Mucosa of rectum (tissue), 2 donors: ENCODE data around the gene DNAH10.

Experiments used
- H3K27ac ChIP-seq, 2 donors: one replicate each; pipeline ENCODE4 v1.7.0; 2013; ENCODE audit warnings: inconsistent platforms in 2 of 2, low read depth in 2 of 2, low read length in 2 of 2
- H3K27me3 ChIP-seq, 2 donors: one replicate each; pipeline ENCODE4 v1.7.0; 2013; ENCODE audit warnings: low read length in 2 of 2; ENCODE audit not compliant: control insufficient read depth in 2 of 2, insufficient read depth in 2 of 2
- H3K36me3 ChIP-seq, 2 donors: one replicate each; pipeline ENCODE4 v1.7.0; 2013; ENCODE audit warnings: low read length in 2 of 2; ENCODE audit not compliant: control insufficient read depth in 2 of 2, insufficient read depth in 2 of 2
- H3K4me1 ChIP-seq, 2 donors: one replicate each; pipeline ENCODE4 v1.7.0; 2013; ENCODE audit warnings: low read length in 2 of 2, mild to moderate bottlenecking in 1 of 2; ENCODE audit not compliant: control insufficient read depth in 2 of 2, insufficient read depth in 2 of 2
- H3K4me3 ChIP-seq, 2 donors: one replicate each; pipeline ENCODE4 v1.7.0; 2013; ENCODE audit warnings: low read length in 2 of 2
- H3K9ac ChIP-seq, 2 donors: one replicate each; pipeline ENCODE4 v1.7.0; 2013; ENCODE audit warnings: low read length in 2 of 2, low read depth in 1 of 2, mild to moderate bottlenecking in 1 of 2
- H3K9me3 ChIP-seq, 2 donors: one replicate each; pipeline ENCODE4 v1.7.0; 2013; ENCODE audit warnings: low read length in 2 of 2; ENCODE audit not compliant: control insufficient read depth in 2 of 2
- donor health status: healthy.
- donor health status: Normal muscosa, but diverticular disease.

DNAH10 gene

GRCh38 chr12:123886931-123887582 lies 125.0 kb downstream of the DNAH10 start:
- no peaks in the 10 kb centered on the region for H3K9me3 ChIP-seq
- H3K4me1 ChIP-seq = no peaks in the 10 kb centered on the region
- no peaks in the 10 kb centered on the region for H3K36me3 ChIP-seq
- no peak overlapping the region for H3K9ac ChIP-seq
- peaks cover 0 to 4% of the 10 kb centered on the region in 2 donors for H3K27me3 ChIP-seq
- H3K4me3 ChIP-seq = no peak overlapping the region
- no peak overlapping the region for H3K27ac ChIP-seq

- no peak overlapping the region for H3K4me3 ChIP-seq
- H3K27ac ChIP-seq = no peak overlapping the region
- H3K27me3 ChIP-seq = peaks cover 3 to 4% of the 10 kb centered on the region in 2 donors
- no peaks in the 10 kb centered on the region for H3K4me1 ChIP-seq
- no peaks in the 10 kb centered on the region for H3K36me3 ChIP-seq
- no peak overlapping the region for H3K9ac ChIP-seq
- no peaks in the 10 kb centered on the region for H3K9me3 ChIP-seq
Observed at GRCh38 chr12:123888989-123889388, 126.9 kb downstream of the DNAH10 start.

GRCh38 chr12:123889848-123890535 lies 127.9 kb downstream of the DNAH10 start:
- H3K4me1 ChIP-seq = no peaks in the 10 kb centered on the region
- H3K36me3 ChIP-seq = no peaks in the 10 kb centered on the region
- no peak overlapping the region for H3K4me3 ChIP-seq
- peaks cover 3 to 4% of the 10 kb centered on the region in 2 donors for H3K27me3 ChIP-seq
- no peak overlapping the region for H3K9ac ChIP-seq
- H3K9me3 ChIP-seq = no peaks in the 10 kb centered on the region
- H3K27ac ChIP-seq = no peak overlapping the region

DNA sequence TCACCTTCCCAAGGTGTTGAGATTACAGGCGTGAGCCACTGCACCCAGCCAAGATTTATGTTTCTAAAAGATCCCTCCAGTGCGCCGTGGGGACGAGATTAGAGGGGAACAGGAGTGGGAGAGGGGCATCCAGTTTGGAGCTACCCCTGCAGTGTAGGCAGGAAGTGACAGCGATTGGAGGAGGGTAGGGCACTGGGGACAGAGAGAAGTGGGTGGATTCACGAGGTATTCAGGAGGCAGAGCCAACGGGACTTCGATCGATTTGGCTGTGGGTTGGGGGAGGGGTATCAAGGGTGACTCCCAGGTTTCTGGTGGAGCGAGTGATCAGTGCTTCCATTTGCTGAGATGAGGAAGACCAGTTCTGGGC lies 128.4 kb downstream of the DNAH10 start:
- Histone ChIP-seq H3K36me3 (no peaks in the 10 kb centered on the region), H3K4me3 (no peak overlapping the region), H3K27ac (no peak overlapping the region), H3K9ac (no peak overlapping the region), H3K27me3 (peaks cover 3 to 4% of the 10 kb centered on the region in 2 donors), H3K4me1 (no peaks in the 10 kb centered on the region), H3K9me3 (no peaks in the 10 kb centered on the region)

- H3K36me3 ChIP-seq = no peaks in the 10 kb centered on the region
- no peaks in the 10 kb centered on the region for H3K9me3 ChIP-seq
- H3K27ac ChIP-seq = no peak overlapping the region
- no peaks in the 10 kb centered on the region for H3K4me1 ChIP-seq
- H3K4me3 ChIP-seq = no peak overlapping the region
- H3K9ac ChIP-seq = no peak overlapping the region
- peaks cover 3 to 4% of the 10 kb centered on the region in 2 donors for H3K27me3 ChIP-seq
Observed at GRCh38 chr12:123891011-123891410, 128.9 kb downstream of the DNAH10 start.

DNA sequence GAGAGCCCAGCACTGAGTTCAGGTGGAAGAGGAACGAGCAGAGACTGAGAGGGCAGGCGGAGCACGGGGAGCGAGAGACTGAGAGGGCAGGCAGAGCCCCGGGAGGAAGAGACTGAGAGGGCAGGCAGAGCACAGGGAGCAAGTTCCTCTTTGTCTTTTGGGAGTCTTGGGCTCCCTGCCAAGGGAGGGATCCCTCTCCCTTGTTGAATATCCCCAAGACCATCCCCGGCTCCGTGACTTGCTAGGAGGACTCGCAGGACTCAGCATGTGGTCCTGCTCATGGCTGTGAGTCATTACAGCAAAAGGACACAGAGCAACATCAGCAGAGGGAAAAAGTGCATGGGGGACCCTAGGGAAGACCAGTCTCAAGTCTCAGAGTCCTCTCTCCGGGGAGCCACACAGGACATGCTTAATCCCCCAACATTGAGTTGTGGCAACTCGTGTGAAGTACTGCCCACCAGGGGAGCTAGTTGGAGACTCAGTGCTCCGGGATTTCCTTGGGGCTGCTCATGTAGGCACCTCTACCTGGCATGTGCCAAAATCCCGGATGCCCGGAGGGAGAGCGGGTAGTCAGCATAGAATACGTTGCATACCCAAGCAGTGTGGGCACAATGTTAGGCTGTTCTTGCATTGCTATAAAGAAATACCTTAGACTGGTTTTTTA lies 129.5 kb downstream of the DNAH10 start:
- Histone ChIP-seq H3K4me1 (no peaks in the 10 kb centered on the region), H3K27me3 (peaks cover 3 to 4% of the 10 kb centered on the region in 2 donors)

DNA sequence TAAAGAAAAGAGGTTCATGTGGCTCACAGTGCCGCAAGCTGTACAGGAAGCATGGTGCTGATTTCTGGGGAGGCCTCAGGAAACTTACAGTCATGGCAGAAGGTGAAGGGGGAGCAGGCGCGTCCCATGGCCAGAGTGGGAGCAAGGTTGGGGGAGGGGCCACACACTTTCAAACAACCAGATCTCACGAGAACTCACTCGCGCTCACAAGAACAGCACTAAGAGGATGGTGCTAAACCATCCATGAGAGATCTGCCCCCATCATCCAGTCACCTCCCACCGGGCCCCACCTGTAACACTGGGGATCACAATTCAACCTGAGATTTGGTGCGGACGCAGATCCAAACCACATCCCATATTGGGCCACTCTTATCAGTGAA lies 130.1 kb downstream of the DNAH10 start:
- H3K36me3 ChIP-seq = no peaks in the 10 kb centered on the region
- no peaks in the 10 kb centered on the region for H3K9me3 ChIP-seq
- H3K4me1 ChIP-seq = no peaks in the 10 kb centered on the region
- H3K4me3 ChIP-seq = no peak overlapping the region
- H3K27me3 ChIP-seq = peaks cover 3 to 4% of the 10 kb centered on the region in 2 donors
- no peak overlapping the region for H3K9ac ChIP-seq
- no peak overlapping the region for H3K27ac ChIP-seq

More for the DNA sequence above, 129.5 kb downstream of the DNAH10 start:
- H3K4me3 ChIP-seq = no peak overlapping the region
- no peak overlapping the region for H3K9ac ChIP-seq
- no peak overlapping the region for H3K27ac ChIP-seq
- no peaks in the 10 kb centered on the region for H3K36me3 ChIP-seq
- H3K9me3 ChIP-seq = no peaks in the 10 kb centered on the region

DNA sequence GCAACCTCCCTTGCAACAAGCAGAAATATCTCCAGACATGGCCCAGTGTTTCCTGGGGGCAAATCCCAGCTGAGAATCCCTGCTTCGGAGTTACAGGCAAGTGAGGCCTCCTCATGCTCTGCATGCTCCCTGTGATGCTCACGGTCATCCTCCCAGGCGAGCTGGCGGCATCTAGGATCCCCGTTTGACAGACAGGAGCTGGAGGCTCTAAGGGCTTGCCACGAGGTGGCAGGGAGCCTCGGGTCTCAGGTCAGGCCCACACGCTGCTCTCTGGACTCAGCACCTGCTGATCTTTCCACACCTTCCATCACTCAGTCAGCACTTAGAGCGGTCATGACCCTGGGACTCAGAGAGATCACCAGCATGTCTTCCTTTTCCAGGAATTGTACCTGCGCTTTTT lies 130.8 kb downstream of the DNAH10 start:
- Histone ChIP-seq H3K27me3 (peaks cover 3 to 4% of the 10 kb centered on the region in 2 donors), H3K4me3 (no peak overlapping the region), H3K9me3 (no peaks in the 10 kb centered on the region), H3K4me1 (no peaks in the 10 kb centered on the region), H3K9ac (no peak overlapping the region), H3K27ac (no peak overlapping the region), H3K36me3 (no peaks in the 10 kb centered on the region)

DNA sequence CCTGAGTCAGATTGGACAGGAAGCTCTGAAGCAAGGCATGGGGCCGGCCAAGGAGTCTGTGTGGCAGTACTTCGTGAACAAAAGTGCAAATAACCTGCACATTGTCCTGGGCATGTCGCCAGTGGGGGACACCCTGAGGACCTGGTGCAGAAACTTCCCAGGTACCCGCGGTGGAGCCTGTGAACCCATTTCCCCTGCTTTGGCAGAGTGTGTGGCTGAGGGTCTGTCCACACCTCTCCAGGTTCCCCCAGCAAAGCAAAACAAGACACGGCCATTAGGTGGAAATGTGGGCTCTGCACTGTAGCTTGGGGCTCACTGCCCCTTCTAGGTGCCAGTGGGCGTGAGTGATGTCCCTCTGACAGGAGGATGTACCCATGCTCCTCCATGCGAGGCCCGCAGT lies 131.2 kb downstream of the DNAH10 start:
- Histone ChIP-seq H3K4me1 (no peaks in the 10 kb centered on the region), H3K9ac (no peak overlapping the region), H3K36me3 (no peaks in the 10 kb centered on the region), H3K9me3 (no peaks in the 10 kb centered on the region), H3K27me3 (peaks cover 3 to 4% of the 10 kb centered on the region in 2 donors), H3K27ac (no peak overlapping the region), H3K4me3 (no peak overlapping the region)

DNA sequence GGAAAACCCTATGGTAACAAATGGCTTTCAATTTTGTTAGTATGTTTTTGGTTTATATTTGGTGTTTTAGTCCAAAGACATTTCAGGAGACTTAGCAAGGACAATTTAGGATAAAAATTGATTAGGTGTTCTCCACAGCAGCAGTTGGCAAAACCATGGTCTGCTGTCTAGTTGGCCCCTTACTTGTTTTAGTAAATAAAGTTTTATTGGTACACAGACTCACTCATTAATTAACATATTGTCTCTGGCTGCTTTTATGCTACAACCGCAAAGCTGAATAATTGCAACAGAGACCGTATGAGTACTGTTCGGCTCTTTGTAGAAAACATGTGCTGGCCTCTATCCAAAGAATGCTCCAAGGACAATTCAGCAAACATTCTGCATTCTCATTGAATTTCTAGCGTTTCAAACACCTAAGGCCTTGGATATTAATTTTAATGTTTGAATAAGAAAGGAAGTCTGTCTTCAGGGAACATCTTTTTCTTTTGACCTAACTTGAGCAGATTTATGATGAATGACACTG lies 132.8 kb downstream of the DNAH10 start:
- Histone ChIP-seq H3K9ac (no peak overlapping the region), H3K4me3 (no peak overlapping the region), H3K27me3 (peaks cover 3 to 4% of the 10 kb centered on the region in 2 donors), H3K4me1 (no peaks in the 10 kb centered on the region), H3K36me3 (no peaks in the 10 kb centered on the region), H3K9me3 (no peaks in the 10 kb centered on the region), H3K27ac (no peak overlapping the region)
